Measurements from ENCODE around the gene AKNA.

DNA sequence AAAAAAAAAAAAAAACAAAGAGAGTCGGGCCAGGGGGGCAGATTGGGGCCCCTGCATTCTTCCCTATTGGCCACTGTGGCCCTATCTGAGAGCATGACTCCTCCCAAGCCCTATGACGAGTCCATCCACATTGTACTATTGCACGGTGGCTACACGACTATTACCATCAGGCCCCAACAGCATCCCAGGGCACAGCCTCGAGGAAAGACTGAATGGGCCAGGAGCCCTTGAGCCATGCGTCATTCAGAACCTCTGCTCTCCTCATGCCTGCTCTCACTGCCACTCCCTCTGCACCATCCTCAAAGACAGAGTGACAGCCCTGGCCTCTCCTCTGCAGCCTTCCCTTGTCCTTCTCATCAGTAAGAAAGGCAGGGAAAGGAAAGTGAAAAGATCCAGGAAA, 85.1 kb downstream of the AKNA start:
- TF ChIP-seq CTCF (IDR thresholded peaks at IDR 0.05) (no peak), POLR2AphosphoS5 (IDR thresholded peaks at IDR 0.05) (no peak), EP300 (IDR thresholded peaks at IDR 0.05) (no peak), POLR2A (IDR thresholded peaks at IDR 0.05) (no peak)
